Astrocyte (in vitro differentiated cells and primary cell): ENCODE results near the gene RUSF1.
A peak's percentile ranks its signal among the peaks of the same experiment; 100 is the strongest.

Source experiments
- CTCF ChIP-seq: IDR thresholded peaks from 2 replicates; pipeline ENCODE4 v1.5.1; 2011; ENCODE audit warnings: low read depth, mild to moderate bottlenecking, inconsistent platforms, low read length, moderate library complexity; ENCODE audit not compliant: insufficient read depth
- EZH2 ChIP-seq: IDR thresholded peaks from 2 replicates; pipeline ENCODE4 v1.6.1; 2012; ENCODE audit warnings: mild to moderate bottlenecking, low read length, inconsistent platforms; ENCODE audit not compliant: insufficient read depth

- no peak for TF ChIP-seq CTCF
- TF ChIP-seq EZH2 = peak; percentile 74
These were observed 29.4 kb upstream of the RUSF1 start for GRCh38 chr16:31537362-31538242.
